HepG2 (cell line): Measurements from ENCODE around the gene CCDC61. TPM values are rescaled to one million over a fixed set of nuclear protein-coding genes. Genes with fewer than 3 reads are reported as not detected.

Experiments used
- ATAC-seq: fragments of 200-7000 bp; cut with Tn5 transposase; 3 replicates; pipeline ENCODE4 v1.9.1; 2020; ENCODE audit warnings: mild to moderate bottlenecking, moderate library complexity
- BruUV-seq: library from RNA; stranded (reverse); fragments of 400-500 nt; replicated peaks from 2 replicates; lab custom pipeline; 2021; lab: Mats Ljungman, UMichigan
- CTCF ChIA-PET: fragments of 300-600 bp; formaldehyde crosslinking; extraction: SDS; loops from one replicate; lab custom pipeline; 2021; ENCODE audit warnings: low total read pairs, inconsistent platforms, low intra/inter-chr PET ratio; lab: Yijun Ruan, JAX
- POLR2A ChIA-PET: fragments of 350-600 bp; sonication (Branson Sonifier 250); formaldehyde crosslinking; loops from one replicate; lab custom pipeline; 2020; ENCODE audit warnings: antibody characterized with exemption, inconsistent platforms; lab: Yijun Ruan, JAX
- DNase-seq: peaks from one replicate; pipeline ENCODE4 v3.0.0-alpha.2; 2015; ENCODE audit warnings: low spot score
- FAIRE-seq: peaks from 3 replicates; lab custom pipeline; 2011; peaks lifted over from hg19 to GRCh38; lab: Jason Lieb, UNC
- H2AFZ ChIP-seq: one replicate; pipeline ENCODE4 v1.6.1; 2011; ENCODE audit warnings: low read length, inconsistent platforms
- H3K27ac ChIP-seq: fragments of 300-600 bp; 3 replicates; pipeline ENCODE4 v1.8.0; 2011; ENCODE audit warnings: mixed run types, mild to moderate bottlenecking, mixed read lengths, low read length, inconsistent platforms; ENCODE audit not compliant: insufficient read depth; ENCODE audit errors: extremely low read length
- H3K27me3 ChIP-seq, 2 experiments: fragments of 200-600 bp in 1 of 2; 2 replicates in 1 of 2; 3 replicates in 1 of 2; pipeline versions ENCODE4 v1.6.0 to v1.8.0; 2011; ENCODE audit warnings: low read length in 2 of 2, mild to moderate bottlenecking in 2 of 2, moderate library complexity in 2 of 2, inconsistent platforms in 1 of 2; ENCODE audit not compliant: insufficient read depth in 2 of 2, control insufficient read depth in 1 of 2
- H3K36me3 ChIP-seq, 2 experiments: fragments of 200-600 bp in 1 of 2; replicated peaks in 1 of 2; 2 replicates in 1 of 2; 3 replicates in 1 of 2; pipeline versions ENCODE4 v1.5.1 to v1.8.0; 2011; ENCODE audit warnings: low read length in 2 of 2, inconsistent platforms in 1 of 2; ENCODE audit not compliant: insufficient read depth in 2 of 2, control insufficient read depth in 1 of 2
- H3K4me1 ChIP-seq: 2 replicates; pipeline ENCODE4 v1.5.1; 2012; ENCODE audit warnings: low read length, inconsistent platforms; ENCODE audit not compliant: insufficient read depth
- H3K4me2 ChIP-seq: 2 replicates; pipeline ENCODE4 v1.6.0; 2011; ENCODE audit warnings: low read depth, low read length, inconsistent platforms
- H3K4me3 ChIP-seq, 3 experiments: fragments of 200-600 bp in 1 of 3; sonication (generic), shearing (Covaris generic) in 1 of 3; replicated peaks in 1 of 3; 2 replicates each; pipeline ENCODE4 v1.5.1; 2011 to 2016; ENCODE audit warnings: low read length in 3 of 3, inconsistent platforms in 2 of 3, low read depth in 2 of 3, mild to moderate bottlenecking in 2 of 3, control low read depth in 1 of 3, mixed read lengths in 1 of 3; ENCODE audit not compliant: insufficient read depth in 1 of 3
- H3K79me2 ChIP-seq: one replicate; pipeline ENCODE4 v1.6.1; 2011; ENCODE audit warnings: low read length, inconsistent platforms; ENCODE audit not compliant: insufficient read depth
- H3K9ac ChIP-seq: 2 replicates; pipeline ENCODE4 v1.6.0; 2011; ENCODE audit warnings: mild to moderate bottlenecking, low read depth, low read length, inconsistent platforms; ENCODE audit not compliant: insufficient read depth
- H3K9me3 ChIP-seq: 2 replicates; pipeline ENCODE4 v1.5.1; 2012; ENCODE audit warnings: mild to moderate bottlenecking, low read length
- H4K20me1 ChIP-seq: 2 replicates; pipeline ENCODE4 v1.6.0; 2011; ENCODE audit warnings: inconsistent platforms, mild to moderate bottlenecking, low read length, moderate library complexity; ENCODE audit not compliant: insufficient read depth
- CEBPB ChIP-seq: IDR thresholded peaks from 2 replicates; pipeline ENCODE4 v1.6.1; 2011; ENCODE audit warnings: low read depth, low read length, improper control_type of control experiment, borderline replicate concordance
- CTCF ChIP-seq: sonication (generic); formaldehyde crosslinking; IDR thresholded peaks from 2 replicates; pipeline ENCODE4 v1.5.0; 2020; ENCODE audit warnings: mild to moderate bottlenecking, missing genetic modification reagents, moderate library complexity
- EED ChIP-seq: sonication (generic); formaldehyde crosslinking; IDR thresholded peaks from 2 replicates; pipeline ENCODE4 v1.5.0; 2020; ENCODE audit warnings: mild to moderate bottlenecking, missing genetic modification reagents
- HES4 ChIP-seq: sonication (generic); formaldehyde crosslinking; IDR thresholded peaks from 2 replicates; pipeline ENCODE4 v1.9.0; 2021; ENCODE audit warnings: mild to moderate bottlenecking, missing genetic modification reagents, borderline replicate concordance
- HOXD1 ChIP-seq: sonication (generic); formaldehyde crosslinking; IDR thresholded peaks from 2 replicates; pipeline ENCODE4 v1.5.0; 2020; ENCODE audit warnings: missing genetic modification reagents
- RBM39 ChIP-seq: fragments of 200-400 bp; formaldehyde crosslinking; IDR thresholded peaks from one replicate; pipeline ENCODE4 v1.6.1; 2018; ENCODE audit warnings: antibody characterized with exemption, mild to moderate bottlenecking, low read depth, low read length; ENCODE audit not compliant: poor library complexity, severe bottlenecking
- RFXAP ChIP-seq: sonication (generic); formaldehyde crosslinking; IDR thresholded peaks from 2 replicates; pipeline ENCODE4 v1.4.0; 2020; ENCODE audit warnings: missing genetic modification reagents, borderline replicate concordance
- RXRB ChIP-seq: IDR thresholded peaks from 2 replicates; pipeline ENCODE4 v1.6.1; 2016; ENCODE audit warnings: borderline replicate concordance, missing genetic modification reagents, missing compliant biosample characterization
- SMC3 ChIP-seq: IDR thresholded peaks from 2 replicates; pipeline ENCODE4 v1.6.1; 2011; ENCODE audit warnings: low read length, improper control_type of control experiment
- SP1 ChIP-seq, 2 experiments: fragments of 450-650 bp in 1 of 2; sonication (generic) in 1 of 2; formaldehyde crosslinking in 1 of 2; IDR thresholded peaks; 2 replicates each; pipeline versions ENCODE4 v1.4.0 to v1.6.1; 2016 to 2020; ENCODE audit warnings: missing genetic modification reagents in 1 of 2
- SPEN ChIP-seq: sonication (generic); formaldehyde crosslinking; IDR thresholded peaks from 2 replicates; pipeline ENCODE4 v1.5.1; 2020; ENCODE audit warnings: low read depth, mild to moderate bottlenecking, missing genetic modification reagents
- ZBTB4 ChIP-seq: sonication (generic); formaldehyde crosslinking; IDR thresholded peaks from 2 replicates; pipeline ENCODE4 v1.4.0; 2020; ENCODE audit warnings: missing genetic modification reagents, mild to moderate bottlenecking, borderline replicate concordance
- ZNF101 ChIP-seq: sonication (generic); formaldehyde crosslinking; IDR thresholded peaks from 2 replicates; pipeline ENCODE4 v1.4.0; 2020; ENCODE audit warnings: mild to moderate bottlenecking, low read depth, missing genetic modification reagents, borderline replicate concordance
- ZNF124 ChIP-seq: sonication (generic); formaldehyde crosslinking; IDR thresholded peaks from 2 replicates; pipeline ENCODE4 v1.4.0; 2020; ENCODE audit warnings: missing genetic modification reagents
- ZNF317 ChIP-seq: sonication (generic); formaldehyde crosslinking; IDR thresholded peaks from 2 replicates; pipeline ENCODE4 v1.5.0; 2020; ENCODE audit warnings: mild to moderate bottlenecking, missing genetic modification reagents
- ZNF619 ChIP-seq: sonication (generic); formaldehyde crosslinking; IDR thresholded peaks from 2 replicates; pipeline ENCODE4 v1.4.0; 2020; ENCODE audit warnings: mild to moderate bottlenecking, missing genetic modification reagents
- WGBS: methylation state at CpG from one replicate; pipeline ENCODE4 v1.1.6; 2017; ENCODE audit warnings: low lambda C conversion rate; 5-methylcytosine and 5-hydroxymethylcytosine counted together
- in situ Hi-C: cut with HindIII; loops from 2 replicates; pipeline ENCODE4 v1.10.0; 2017; ENCODE audit warnings: low pct_unique_long_range_greater_than_20kb; ENCODE audit not compliant: extremely low pct_ligation_motif_present
- intact Hi-C: fragments of 100-400 bp; cut with micrococcal nuclease; formaldehyde crosslinking; loops from one replicate; pipeline ENCODE4 v1.10.0; 2022; ENCODE audit not compliant: unreplicated experiment
- polyA plus RNA-seq, 8 experiments: library from polyadenylated mRNA; depleted of rRNA in 3 of 8; stranded (reverse) in 7 of 8; unstranded in 1 of 8; fragments of >200 nt; fragmentation: Illumina TruSeq in 4 of 8; extraction: Trizol in 4 of 8; gene quantifications; 2 replicates each; pipeline versions ENCODE4 v1.2.1 to v1.2.3, GENCODE V29; 2011 to 2016; ENCODE audit warnings: low read depth in 4 of 8, missing spikeins in 1 of 8, mixed read lengths in 1 of 8; ENCODE audit not compliant: insufficient read depth in 1 of 8
- total RNA-seq, 5 experiments: library from RNA; depleted of rRNA; stranded (reverse); fragments of >200 nt; fragmentation: Illumina TruSeq; extraction: Trizol; gene quantifications; 2 replicates each; pipeline ENCODE4 v1.2.3, GENCODE V29; 2016; ENCODE audit warnings: low read depth in 1 of 5

The CCDC61 gene
- total and polyA plus RNA-seq, 2 of the 13 experiments (the other 11 are each of a cell fraction or from before 2014, with no cell fraction given) = 4.2 to 4.9 TPM

- DNase-seq = no peak
- no peak overlapping the region for H3K4me3 ChIP-seq
- H2AFZ ChIP-seq = no peak overlapping the region
- intact Hi-C loops = no loop called here
- H3K27ac ChIP-seq = no peak overlapping the region
- BruUV-seq = no TSS peak
- H3K27me3 ChIP-seq = no peaks in the 10 kb centered on the region; a peak in 1 of 5 replicates
- H3K36me3 ChIP-seq = no peaks in the 10 kb centered on the region
- ChIA-PET POLR2A (no interaction called here), CTCF (no interaction called here)
- TF ChIP-seq SP1 (IDR thresholded peaks at IDR 0.05) (no peak), SP1 (CRISPR knock-in tag; IDR thresholded peaks at IDR 0.05) (no peak), ZNF619 (CRISPR knock-in tag) (no peak), RBM39 (no peak), RFXAP (no peak), RXRB (CRISPR knock-in tag) (no peak), HOXD1 (no peak), ZNF124 (CRISPR knock-in tag) (no peak), CEBPB (no peak)
- H3K79me2 ChIP-seq = no peaks in the 10 kb centered on the region
- no peak overlapping the region for H3K4me2 ChIP-seq
- in situ Hi-C loops = no loop called here
- 79% methylated on average over 1 of the region's 1 CpG for WGBS
- H3K4me1 ChIP-seq = no peaks in the 10 kb centered on the region; the same call in 1 of the 2 replicates
- H3K9me3 ChIP-seq = no peaks in the 10 kb centered on the region
- no peak overlapping the region for H3K9ac ChIP-seq
- H4K20me1 ChIP-seq = no peaks in the 10 kb centered on the region
- FAIRE-seq = no peak
- no peak for ATAC-seq
Observed at GRCh38 chr19:46043519-46043918, 48.3 kb downstream of the CCDC61 start.

GRCh38 chr19:46049597-46049996, 54.3 kb downstream of the CCDC61 start:
- Histone ChIP-seq H3K9me3 (no peaks in the 10 kb centered on the region), H3K27ac (no peak overlapping the region), H2AFZ (no peak overlapping the region), H3K79me2 (no peaks in the 10 kb centered on the region), H3K4me1 (peaks cover 6% of the 10 kb centered on the region; the same call in 1 of the 2 replicates), H3K9ac (no peak overlapping the region), H3K4me2 (no peak overlapping the region), H3K27me3 (no peaks in the 10 kb centered on the region; a peak in 1 of 5 replicates), H3K36me3 (no peaks in the 10 kb centered on the region), H3K4me3 (no peak overlapping the region), H4K20me1 (no peaks in the 10 kb centered on the region)
- in situ Hi-C loops (no loop called here), intact Hi-C loops (no loop called here)
- peak; percentile 33; the same call in 1 of the 3 replicates for ATAC-seq
- 47% methylated on average over 7 of the region's 7 CpGs for whole genome bisulfite sequencing
- POLR2A ChIA-PET = no interaction called here
- FAIRE-seq = no peak
- no TSS peak for BruUV-seq
- no peak for DNase-seq
- CTCF ChIA-PET = no interaction called here
- no peak for TF ChIP-seq EED (CRISPR knock-in tag)
- TF ChIP-seq CTCF (CRISPR knock-in tag) = peak; percentile 52
- no peak for TF ChIP-seq ZBTB4 (CRISPR knock-in tag)
- TF ChIP-seq ZNF101 = no peak
- no peak for TF ChIP-seq HES4 (CRISPR knock-in tag)
- no peak for TF ChIP-seq SMC3
- TF ChIP-seq SPEN (CRISPR knock-in tag) = no peak
- TF ChIP-seq ZNF317 = no peak
